Endometrial microvascular endothelial cells (primary cell): ENCODE data around the gene C1QTNF7. TPM values are rescaled to one million over a fixed set of nuclear protein-coding genes. Genes with fewer than 3 reads are reported as not detected.

ENCODE experiments used
- in situ Hi-C: cut with HindIII; loops from 2 replicates; pipeline ENCODE4 v1.10.0; 2017; ENCODE audit warnings: low sequenced_read_pairs, low pct_unique_long_range_greater_than_20kb; ENCODE audit errors: inconsistent ontology term
- total RNA-seq: library from RNA; depleted of rRNA; stranded (reverse); fragments of >200 nt; gene quantifications from one replicate; pipeline ENCODE4 v1.2.3, GENCODE V29; 2015; ENCODE audit errors: inconsistent ontology term

C1QTNF7 gene
- total RNA-seq, 1 donor from 2014 or later, result not detected

- in situ Hi-C loops, result no loop called here
These were observed 17.2 kb downstream of the C1QTNF7 start for GRCh38 chr4:15444879-15445547.

GRCh38 chr4:15451181-15451865, 23.5 kb downstream of the C1QTNF7 start:
- in situ Hi-C loops, result no loop called here

- in situ Hi-C loops, result no loop called here
These were observed 24.3 kb downstream of the C1QTNF7 start for GRCh38 chr4:15451866-15452765.

GRCh38 chr4:15455290-15455689, 27.5 kb downstream of the C1QTNF7 start:
- in situ Hi-C loops, result no loop called here

GRCh38 chr4:15457406-15458201, 29.8 kb downstream of the C1QTNF7 start:
- in situ Hi-C loops, result no loop called here

- in situ Hi-C loops, result no loop called here
These were observed 30.8 kb downstream of the C1QTNF7 start for GRCh38 chr4:15458616-15459015.

GRCh38 chr4:15459706-15460105, 31.9 kb downstream of the C1QTNF7 start:
- in situ Hi-C loops, result no loop called here

- in situ Hi-C loops, result no loop called here
These were observed 38.8 kb downstream of the C1QTNF7 start for GRCh38 chr4:15466596-15466995.

GRCh38 chr4:15469402-15470127, 41.7 kb downstream of the C1QTNF7 start, which contains the start of gene CC2D2A:
Gene CC2D2A, plus strand, starts transcription at chr4:15469882. Its CDS starts 6,051 bp downstream, at chr4:15475933.
- in situ Hi-C loops, result no loop called here

- in situ Hi-C loops, result no loop called here
These were observed 42.3 kb downstream of the C1QTNF7 start for GRCh38 chr4:15470128-15470475.

- in situ Hi-C loops, result no loop called here
These were observed 48.6 kb downstream of the C1QTNF7 start for GRCh38 chr4:15476396-15476795.

GRCh38 chr4:15478724-15479088, 50.9 kb downstream of the C1QTNF7 start:
- in situ Hi-C loops, result no loop called here

- in situ Hi-C loops, result no loop called here
These were observed 51.5 kb downstream of the C1QTNF7 start for GRCh38 chr4:15479089-15479912.

GRCh38 chr4:15479913-15480185, 52.0 kb downstream of the C1QTNF7 start:
- in situ Hi-C loops, result no loop called here

- in situ Hi-C loops, result no loop called here
These were observed 54.3 kb downstream of the C1QTNF7 start for GRCh38 chr4:15481961-15482745.

- in situ Hi-C loops, result no loop called here
These were observed 55.0 kb downstream of the C1QTNF7 start for GRCh38 chr4:15482842-15483241.

GRCh38 chr4:15488136-15488535, 60.3 kb downstream of the C1QTNF7 start:
- in situ Hi-C loops, result no loop called here
